PFSK-1 (cell line): ENCODE data around the gene RPS27L.

ENCODE experiments used
- FOXP2 ChIP-seq: optimal IDR thresholded peaks from 2 replicates; pipeline ENCODE3; 2011; ENCODE audit warnings: borderline replicate concordance, control low read depth, inconsistent platforms; ENCODE audit not compliant: insufficient read depth; ENCODE audit errors: extremely low read length, extremely low read depth
- POLR2AphosphoS5 ChIP-seq: IDR thresholded peaks from 2 replicates; pipeline ENCODE4 v1.6.1; 2012; ENCODE audit warnings: low read depth, mild to moderate bottlenecking, control low read depth, low read length, moderate library complexity
- SIN3A ChIP-seq: IDR thresholded peaks from 2 replicates; pipeline ENCODE4 v1.6.1; 2012; ENCODE audit warnings: mild to moderate bottlenecking, low read length, moderate library complexity, borderline replicate concordance; ENCODE audit not compliant: insufficient read depth
- TAF1 ChIP-seq: IDR thresholded peaks from 2 replicates; pipeline ENCODE4 v1.6.1; 2012; ENCODE audit warnings: low read length, control low read depth, borderline replicate concordance; ENCODE audit not compliant: insufficient read depth
- TF ChIP-seq, protein P1 (sequence below), 2 experiments: IDR thresholded peaks; 2 replicates each; pipeline versions ENCODE4 v1.6.1 to v1.8.0; 2011 to 2012; ENCODE audit warnings: low read depth in 2 of 2, low read length in 2 of 2, control low read depth in 1 of 2, inconsistent platforms in 1 of 2, mild to moderate bottlenecking in 1 of 2, moderate library complexity in 1 of 2; ENCODE audit not compliant: insufficient read depth in 1 of 2

RPS27L gene

GRCh38 chr15:63156755-63157117 lies 541 bp downstream of the RPS27L start:
- no peak for TF ChIP-seq SIN3A
- no peak for TF ChIP-seq FOXP2
- TF ChIP-seq, protein P1, sequence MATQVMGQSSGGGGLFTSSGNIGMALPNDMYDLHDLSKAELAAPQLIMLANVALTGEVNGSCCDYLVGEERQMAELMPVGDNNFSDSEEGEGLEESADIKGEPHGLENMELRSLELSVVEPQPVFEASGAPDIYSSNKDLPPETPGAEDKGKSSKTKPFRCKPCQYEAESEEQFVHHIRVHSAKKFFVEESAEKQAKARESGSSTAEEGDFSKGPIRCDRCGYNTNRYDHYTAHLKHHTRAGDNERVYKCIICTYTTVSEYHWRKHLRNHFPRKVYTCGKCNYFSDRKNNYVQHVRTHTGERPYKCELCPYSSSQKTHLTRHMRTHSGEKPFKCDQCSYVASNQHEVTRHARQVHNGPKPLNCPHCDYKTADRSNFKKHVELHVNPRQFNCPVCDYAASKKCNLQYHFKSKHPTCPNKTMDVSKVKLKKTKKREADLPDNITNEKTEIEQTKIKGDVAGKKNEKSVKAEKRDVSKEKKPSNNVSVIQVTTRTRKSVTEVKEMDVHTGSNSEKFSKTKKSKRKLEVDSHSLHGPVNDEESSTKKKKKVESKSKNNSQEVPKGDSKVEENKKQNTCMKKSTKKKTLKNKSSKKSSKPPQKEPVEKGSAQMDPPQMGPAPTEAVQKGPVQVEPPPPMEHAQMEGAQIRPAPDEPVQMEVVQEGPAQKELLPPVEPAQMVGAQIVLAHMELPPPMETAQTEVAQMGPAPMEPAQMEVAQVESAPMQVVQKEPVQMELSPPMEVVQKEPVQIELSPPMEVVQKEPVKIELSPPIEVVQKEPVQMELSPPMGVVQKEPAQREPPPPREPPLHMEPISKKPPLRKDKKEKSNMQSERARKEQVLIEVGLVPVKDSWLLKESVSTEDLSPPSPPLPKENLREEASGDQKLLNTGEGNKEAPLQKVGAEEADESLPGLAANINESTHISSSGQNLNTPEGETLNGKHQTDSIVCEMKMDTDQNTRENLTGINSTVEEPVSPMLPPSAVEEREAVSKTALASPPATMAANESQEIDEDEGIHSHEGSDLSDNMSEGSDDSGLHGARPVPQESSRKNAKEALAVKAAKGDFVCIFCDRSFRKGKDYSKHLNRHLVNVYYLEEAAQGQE (IDR thresholded peaks at IDR 0.05; ENCODE audit: insufficient read depth in 1 of 2, low read depth in 2 of 2, low read length in 2 of 2), result no peak
- TF ChIP-seq TAF1, result no peak

DNA sequence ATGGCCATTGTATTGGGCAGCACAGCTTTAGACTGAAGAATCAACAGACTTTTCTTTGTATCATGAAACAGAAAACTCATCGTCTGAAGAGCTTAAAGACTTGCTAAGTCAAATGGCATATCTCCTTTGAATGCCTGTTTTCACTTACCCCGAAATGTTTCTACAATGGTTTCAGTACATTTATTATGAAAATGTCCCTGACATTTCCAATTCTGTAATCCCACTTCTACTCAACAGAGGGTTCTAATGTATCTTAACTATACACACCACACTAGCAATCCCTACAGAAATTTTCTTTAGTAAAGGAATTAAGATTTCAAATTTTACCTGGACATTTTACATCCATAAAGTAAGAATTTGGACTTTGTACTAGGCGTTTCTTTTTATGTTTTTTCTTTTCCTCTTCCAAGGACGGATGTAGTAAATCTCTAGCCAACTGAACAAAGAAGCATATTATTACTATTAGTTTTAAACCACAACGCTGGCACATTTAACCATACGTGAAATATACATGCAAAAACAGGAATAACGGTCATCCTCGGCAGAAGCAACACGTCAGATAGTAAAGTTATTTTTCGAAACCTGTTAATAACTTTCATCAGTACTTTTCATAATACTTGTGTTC lies 1.1 kb downstream of the RPS27L start:
- TF ChIP-seq POLR2AphosphoS5 (no peak), TAF1 (no peak), SIN3A (no peak), FOXP2 (no peak)
- TF ChIP-seq, protein P1 (IDR thresholded peaks at IDR 0.05; ENCODE audit: insufficient read depth in 1 of 2, low read depth in 2 of 2, low read length in 2 of 2), result no peak

DNA sequence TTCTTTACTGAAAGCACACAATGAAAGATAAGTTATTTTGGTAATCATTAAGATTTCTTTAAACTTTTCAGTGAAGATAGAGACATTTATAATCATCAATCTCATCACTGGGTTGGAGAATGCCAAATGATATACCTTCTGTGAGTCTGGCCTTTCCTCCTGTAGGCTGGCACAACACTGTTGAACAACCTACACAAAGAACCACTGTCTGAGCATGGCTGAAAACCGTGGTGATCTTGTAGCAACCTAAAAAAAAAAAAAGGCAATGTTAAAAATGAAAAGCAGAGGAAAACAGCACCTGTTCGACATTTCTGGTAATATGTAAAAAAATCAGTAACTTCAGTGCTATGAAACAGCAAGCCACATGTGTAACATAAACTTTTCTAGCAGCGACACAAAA lies 1.8 kb downstream of the RPS27L start:
- TF ChIP-seq FOXP2 (no peak), TAF1 (no peak), POLR2AphosphoS5 (no peak), SIN3A (no peak)
- TF ChIP-seq, protein P1 (IDR thresholded peaks at IDR 0.05; ENCODE audit: insufficient read depth in 1 of 2, low read depth in 2 of 2, low read length in 2 of 2), result no peak

DNA sequence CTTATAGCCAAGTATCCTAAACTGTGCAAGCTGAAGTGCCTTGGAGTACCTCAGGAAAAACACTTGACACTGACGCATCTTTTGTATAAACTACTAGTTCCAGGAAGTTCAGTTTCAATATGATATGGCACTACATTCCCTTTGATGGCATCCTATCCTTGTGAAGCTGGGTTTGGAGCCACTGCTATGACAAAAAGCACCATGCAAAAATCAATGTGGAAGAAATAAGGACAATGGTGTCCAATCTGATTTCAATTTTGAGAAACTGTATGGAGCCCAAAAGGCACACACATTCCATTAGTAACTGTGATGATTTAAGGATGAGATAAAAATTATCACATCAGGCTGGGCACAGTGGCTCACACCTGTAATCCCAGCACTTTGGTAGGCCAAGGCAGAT lies 5.6 kb downstream of the RPS27L start:
- TF ChIP-seq, protein P1 (IDR thresholded peaks at IDR 0.05; ENCODE audit: insufficient read depth in 1 of 2, low read depth in 2 of 2, low read length in 2 of 2), result no peak
- no peak for TF ChIP-seq POLR2AphosphoS5
- no peak for TF ChIP-seq SIN3A
- no peak for TF ChIP-seq FOXP2
- no peak for TF ChIP-seq TAF1

- TF ChIP-seq FOXP2 (no peak), TAF1 (no peak), POLR2AphosphoS5 (no peak), SIN3A (no peak)
- TF ChIP-seq, protein P1 (IDR thresholded peaks at IDR 0.05; ENCODE audit: insufficient read depth in 1 of 2, low read depth in 2 of 2, low read length in 2 of 2), result no peak
Observed at GRCh38 chr15:63146684-63147083, 10.6 kb downstream of the RPS27L start.
